Stimulated activated CD8-positive, alpha-beta memory T cell treated with anti-CD3 and anti-CD28 coated beads, Interleukin-4, amount 100 ng/mL, for 4 hours (primary cell): Measurements from ENCODE around the gene PDE6A.
A peak's percentile ranks its signal among the peaks of the same experiment; 100 is the strongest.

Experiments
- DNase-seq, 2 donors: peaks; one replicate each; pipeline ENCODE4 v3.0.0-alpha.2; 2020; ENCODE audit warnings: low read depth in 2 of 2, low spot score in 1 of 2

The PDE6A gene

GRCh38 chr5:149944666-149945065 is at the start of gene PDE6A:
Gene PDE6A, minus strand, starts transcription at chr5:149944793. Its CDS starts 120 bp downstream, at chr5:149944673.
- DNase-seq = no peak

GRCh38 chr5:149993471-149993870 is 48.9 kb upstream of the PDE6A start:
- DNase-seq = no peak

- peak; percentile 27 to 46 for DNase-seq
These were observed 46.2 kb upstream of the PDE6A start for GRCh38 chr5:149990518-149991376.

- no peak for DNase-seq
These were observed 43.5 kb upstream of the PDE6A start for GRCh38 chr5:149988126-149988525.

GRCh38 chr5:149982505-149982904 is 37.9 kb upstream of the PDE6A start:
- no peak for DNase-seq

GRCh38 chr5:149981206-149981605 is 36.6 kb upstream of the PDE6A start:
- DNase-seq = no peak

GRCh38 chr5:149979896-149980295 is 35.3 kb upstream of the PDE6A start:
- no peak for DNase-seq

- no peak for DNase-seq
These were observed 30.8 kb upstream of the PDE6A start for GRCh38 chr5:149975409-149975808.

- no peak for DNase-seq
These were observed 24.8 kb upstream of the PDE6A start for GRCh38 chr5:149969181-149969930.

GRCh38 chr5:149966946-149967345 is 22.4 kb upstream of the PDE6A start:
- DNase-seq = no peak

- no peak for DNase-seq
These were observed 19.1 kb upstream of the PDE6A start for GRCh38 chr5:149963729-149964128.

- no peak for DNase-seq
These were observed 18.2 kb upstream of the PDE6A start for GRCh38 chr5:149962601-149963300.

GRCh38 chr5:149961957-149962409 is 17.4 kb upstream of the PDE6A start:
- DNase-seq = no peak

- no peak for DNase-seq
These were observed 16.6 kb upstream of the PDE6A start for GRCh38 chr5:149961186-149961685.

- DNase-seq = peak; percentile 86 to 91
These were observed 15.9 kb upstream of the PDE6A start, which contains the start of gene SLC26A2 for GRCh38 chr5:149960272-149961185. Gene SLC26A2, plus strand, starts transcription at chr5:149960758. Its CDS starts 16,895 bp downstream, at chr5:149977653.

- DNase-seq = peak in 1 of 2 donors; percentile 15
These were observed 15.0 kb upstream of the PDE6A start for GRCh38 chr5:149959406-149960236.

GRCh38 chr5:149957855-149958254 is 13.3 kb upstream of the PDE6A start:
- DNase-seq = no peak

- no peak for DNase-seq
These were observed 12.1 kb upstream of the PDE6A start for GRCh38 chr5:149956685-149957084.

GRCh38 chr5:149954798-149955197 is 10.2 kb upstream of the PDE6A start:
- no peak for DNase-seq
